GM10266 (cell line): Measurements from ENCODE around the gene ADH4.

ENCODE experiments used
- DNase-seq: peaks from one replicate; pipeline ENCODE4 v3.0.0; 2012; ENCODE audit errors: extremely low spot score
- CTCF ChIP-seq: IDR thresholded peaks from 2 replicates; pipeline ENCODE4 v1.5.1; 2012; ENCODE audit warnings: mild to moderate bottlenecking, low read depth; ENCODE audit not compliant: control insufficient read depth, insufficient read depth; ENCODE audit errors: missing control alignments

ADH4 gene

GRCh38 chr4:99166544-99166943 is 22.4 kb upstream of the ADH4 start:
- no peak for TF ChIP-seq CTCF

DNA sequence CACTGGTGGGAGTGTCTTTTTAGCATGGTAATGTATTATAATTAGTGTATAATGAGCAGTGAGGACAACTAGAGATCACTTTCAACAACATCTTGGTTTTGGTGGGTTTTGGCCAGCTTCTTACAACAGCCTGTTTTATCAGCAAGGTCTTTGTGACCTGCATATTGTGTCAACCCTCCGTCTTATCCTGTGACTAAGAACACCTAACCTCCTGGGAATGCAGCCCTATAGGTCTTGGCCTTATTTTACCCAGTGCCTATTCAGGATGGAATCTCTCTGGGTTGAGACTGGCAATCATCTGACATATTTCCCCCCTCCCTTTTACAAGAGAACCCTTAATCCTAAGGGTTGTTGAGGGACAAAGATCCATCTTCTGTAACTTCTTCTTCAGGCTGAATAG is 21.9 kb upstream of the ADH4 start:
- no peak for DNase-seq
- no peak for TF ChIP-seq CTCF

More at GRCh38 chr4:99166544-99166943, 22.4 kb upstream of the ADH4 start:
- no peak for DNase-seq

DNA sequence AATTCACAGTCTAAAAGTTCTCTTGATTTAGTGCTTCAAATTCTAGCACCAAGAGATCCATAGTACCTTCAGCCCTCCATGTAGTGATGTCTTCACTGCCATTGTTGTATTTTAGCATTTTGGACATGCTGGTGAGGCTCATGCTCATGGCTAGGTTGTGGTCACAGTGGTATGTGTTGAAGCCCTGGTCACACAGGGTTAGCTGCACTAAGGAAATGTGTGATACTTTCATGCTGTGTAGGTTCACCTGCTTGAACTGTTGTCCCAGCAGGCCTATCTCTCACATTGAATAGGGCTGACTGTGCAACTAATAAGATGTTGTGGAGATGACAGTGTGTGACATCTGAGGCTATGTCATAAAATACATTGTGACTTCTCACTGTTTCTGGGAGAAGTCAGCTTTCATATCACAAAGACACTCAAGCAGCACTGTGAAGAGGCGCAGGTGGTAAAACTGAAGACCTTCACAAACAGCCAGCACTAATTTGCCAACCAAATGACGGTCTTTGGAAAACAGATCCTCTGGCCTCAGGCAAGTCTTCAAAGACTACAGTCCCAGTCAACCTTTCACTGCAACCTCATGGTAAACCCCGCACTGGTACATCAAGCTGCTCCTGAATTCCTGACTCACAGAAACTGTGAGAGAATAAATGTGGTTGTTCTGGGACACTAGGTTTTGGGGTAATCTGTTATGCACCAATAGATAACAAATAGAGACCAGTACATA is 17.4 kb upstream of the ADH4 start:
- no peak for TF ChIP-seq CTCF
- no peak for DNase-seq

DNA sequence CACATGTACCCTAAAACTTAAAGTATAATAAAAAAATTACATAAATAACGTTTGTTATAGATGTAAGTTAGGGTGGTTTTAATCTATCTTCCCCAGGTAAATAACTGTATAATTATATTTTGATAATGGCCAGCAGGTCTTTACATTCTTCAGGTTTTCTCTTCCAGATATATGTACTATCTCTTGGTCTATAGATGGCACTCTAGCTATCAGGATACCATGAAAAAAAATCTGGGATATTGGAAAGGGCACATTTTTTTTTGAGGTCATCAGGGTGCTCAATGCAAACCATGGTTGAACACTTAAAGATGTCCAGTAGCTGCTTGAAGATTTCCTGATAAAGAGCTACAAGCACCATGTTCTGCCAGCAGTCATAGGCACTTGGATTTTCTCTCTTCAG is 15.6 kb upstream of the ADH4 start:
- no peak for DNase-seq
- no peak for TF ChIP-seq CTCF

- DNase-seq: no peak
- no peak for TF ChIP-seq CTCF
Measured at GRCh38 chr4:99157478-99157935, 13.4 kb upstream of the ADH4 start.

DNA sequence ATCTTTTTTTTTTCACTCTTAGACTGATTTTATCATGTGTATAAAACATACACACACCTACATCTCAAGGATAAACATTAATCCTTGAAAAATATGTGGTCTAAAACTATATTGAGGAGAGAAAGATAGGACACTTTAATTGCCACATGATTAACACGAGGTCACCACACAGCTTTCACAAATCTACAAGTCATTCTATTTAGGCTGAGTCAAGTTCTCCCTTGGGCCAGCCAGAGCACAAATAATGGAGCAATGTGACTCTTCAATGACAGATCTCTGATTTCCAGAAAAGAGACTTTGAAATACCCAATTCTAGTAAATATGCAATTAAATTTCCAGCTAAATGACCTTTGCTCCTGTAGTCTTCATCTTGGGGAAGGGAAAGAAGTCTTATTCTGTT is 12.9 kb upstream of the ADH4 start:
- no peak for TF ChIP-seq CTCF
- DNase-seq: no peak

DNA sequence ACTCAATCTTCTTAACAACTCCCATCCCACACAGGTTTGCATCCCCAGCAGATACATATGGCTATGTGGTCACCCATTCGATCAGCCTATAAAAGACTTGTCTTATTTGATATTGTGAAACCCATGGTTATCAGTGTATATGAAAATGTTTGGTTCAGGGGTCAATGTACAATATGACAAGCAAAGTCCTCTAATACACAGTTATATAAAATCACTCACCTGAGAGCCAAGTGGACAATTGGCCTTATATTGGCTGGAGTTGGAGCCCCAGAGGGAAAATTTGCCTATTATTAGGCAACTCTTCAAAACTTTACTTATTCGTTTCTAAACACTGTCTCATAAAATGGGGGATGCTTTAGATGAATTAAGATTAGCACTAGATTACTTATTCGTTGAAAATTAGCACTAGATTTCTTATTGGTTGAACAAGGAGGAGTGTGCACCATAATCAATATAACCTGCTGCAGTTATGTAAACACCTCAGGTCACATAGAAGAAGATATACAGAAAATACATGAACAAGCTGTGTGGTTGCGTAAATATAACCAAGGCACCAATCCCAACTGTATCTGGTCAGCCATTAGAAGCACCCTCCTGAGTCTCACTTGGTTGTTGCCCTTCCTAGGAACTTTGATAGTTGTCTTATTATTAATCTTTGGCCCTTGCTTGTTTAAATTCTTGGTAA is 10.7 kb upstream of the ADH4 start:
- no peak for DNase-seq
- TF ChIP-seq CTCF: no peak
